GM12801 (cell line): ENCODE results near the gene RENBP.

Source experiments
- TF ChIP-seq, protein P1 (sequence below): IDR thresholded peaks from one replicate; pipeline ENCODE4 v1.5.1; 2011; ENCODE audit warnings: control low read depth; ENCODE audit not compliant: insufficient read length; ENCODE audit errors: extremely low read depth

The RENBP gene

GRCh38 chrX:153964105-153964504 is 19.7 kb upstream of the RENBP start:
- TF ChIP-seq, protein P1, sequence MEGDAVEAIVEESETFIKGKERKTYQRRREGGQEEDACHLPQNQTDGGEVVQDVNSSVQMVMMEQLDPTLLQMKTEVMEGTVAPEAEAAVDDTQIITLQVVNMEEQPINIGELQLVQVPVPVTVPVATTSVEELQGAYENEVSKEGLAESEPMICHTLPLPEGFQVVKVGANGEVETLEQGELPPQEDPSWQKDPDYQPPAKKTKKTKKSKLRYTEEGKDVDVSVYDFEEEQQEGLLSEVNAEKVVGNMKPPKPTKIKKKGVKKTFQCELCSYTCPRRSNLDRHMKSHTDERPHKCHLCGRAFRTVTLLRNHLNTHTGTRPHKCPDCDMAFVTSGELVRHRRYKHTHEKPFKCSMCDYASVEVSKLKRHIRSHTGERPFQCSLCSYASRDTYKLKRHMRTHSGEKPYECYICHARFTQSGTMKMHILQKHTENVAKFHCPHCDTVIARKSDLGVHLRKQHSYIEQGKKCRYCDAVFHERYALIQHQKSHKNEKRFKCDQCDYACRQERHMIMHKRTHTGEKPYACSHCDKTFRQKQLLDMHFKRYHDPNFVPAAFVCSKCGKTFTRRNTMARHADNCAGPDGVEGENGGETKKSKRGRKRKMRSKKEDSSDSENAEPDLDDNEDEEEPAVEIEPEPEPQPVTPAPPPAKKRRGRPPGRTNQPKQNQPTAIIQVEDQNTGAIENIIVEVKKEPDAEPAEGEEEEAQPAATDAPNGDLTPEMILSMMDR = no peak

- TF ChIP-seq, protein P1 = no peak
Measured at GRCh38 chrX:153963546-153963945, 19.1 kb upstream of the RENBP start.

- TF ChIP-seq, protein P1 = no peak
Measured at GRCh38 chrX:153961292-153961691, 16.8 kb upstream of the RENBP start.

DNA sequence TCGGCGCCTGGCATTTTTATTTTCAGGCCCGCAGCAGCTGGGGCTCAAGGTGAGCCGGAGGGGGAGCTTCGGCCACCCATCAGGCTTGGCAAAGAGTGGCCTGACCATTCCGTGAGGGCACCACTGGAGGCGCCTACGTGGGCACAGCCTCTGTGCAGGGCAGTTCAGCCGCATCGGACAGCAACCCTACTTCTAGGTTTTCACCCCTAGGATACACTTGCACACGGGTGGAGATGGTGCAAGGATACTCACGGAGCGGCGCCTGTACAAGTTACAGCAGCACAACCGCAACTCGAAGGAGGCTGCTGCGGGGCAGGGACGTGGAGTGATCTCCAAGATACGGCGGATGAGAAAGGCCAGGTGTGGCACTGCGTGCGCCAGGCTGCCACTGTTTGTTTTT is 16.3 kb upstream of the RENBP start:
- TF ChIP-seq, protein P1 = no peak

- TF ChIP-seq, protein P1 = no peak
Measured at GRCh38 chrX:153960077-153960476, 15.6 kb upstream of the RENBP start.

DNA sequence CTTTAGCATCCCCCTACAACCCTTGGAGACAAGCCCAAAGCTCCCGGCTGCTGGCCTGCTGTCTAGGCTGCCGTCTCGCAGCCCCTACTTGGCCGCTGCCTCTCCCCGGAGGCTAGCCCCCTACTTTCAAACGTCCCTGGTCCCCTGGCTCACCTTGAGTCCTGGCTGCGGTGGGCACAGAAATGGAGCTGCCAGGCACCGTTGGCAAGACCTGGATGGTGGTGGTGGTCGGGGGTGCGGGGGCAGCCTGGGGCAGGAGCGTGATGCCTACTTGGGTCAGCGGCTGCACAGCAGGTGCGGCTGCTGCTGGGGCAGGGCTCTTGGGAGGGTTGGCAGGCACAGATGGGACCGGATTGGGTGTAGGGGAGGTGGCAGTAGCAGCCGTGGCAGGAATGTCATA is 15.2 kb upstream of the RENBP start:
- TF ChIP-seq, protein P1 = no peak

DNA sequence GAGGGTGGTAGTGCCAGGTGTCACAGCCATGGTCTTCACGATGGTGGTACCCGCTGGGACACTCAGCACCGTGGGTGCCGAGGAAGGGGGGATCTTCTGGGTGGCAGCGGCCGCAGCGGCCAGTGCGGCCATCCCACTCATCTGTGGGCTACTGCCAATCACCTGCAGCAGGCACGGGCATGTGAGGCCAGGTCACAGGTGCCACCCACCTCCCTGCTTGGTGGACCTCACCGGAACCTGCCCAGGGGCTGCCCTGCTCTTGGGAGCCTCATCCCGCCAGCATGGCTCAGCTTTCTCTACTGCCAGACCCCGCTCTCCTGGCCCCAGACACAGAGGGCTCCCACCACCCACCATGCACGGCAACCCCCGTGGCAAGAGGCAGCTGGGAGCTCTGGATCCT is 14.2 kb upstream of the RENBP start:
- TF ChIP-seq, protein P1 = no peak

DNA sequence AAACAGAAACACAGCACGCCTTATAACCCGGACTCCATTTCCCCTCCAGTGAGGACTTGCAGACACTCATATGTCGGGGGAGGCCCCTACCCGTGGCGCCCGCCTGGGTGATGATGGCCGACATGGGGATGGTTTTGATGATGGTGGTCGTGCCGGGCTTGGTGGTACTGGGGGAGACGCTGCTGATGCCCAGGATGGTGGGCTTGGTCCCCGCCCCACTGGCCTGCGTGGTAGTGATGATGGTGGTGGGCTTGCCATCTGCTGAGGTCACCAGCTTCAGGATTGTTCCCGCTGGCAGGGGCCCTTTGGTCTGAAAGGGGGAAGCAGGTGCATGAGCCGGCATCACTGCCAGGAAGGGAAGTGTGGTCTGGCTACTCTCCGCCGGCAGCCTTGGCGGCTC is 12.8 kb upstream of the RENBP start:
- TF ChIP-seq, protein P1 = no peak
